HG02840 (cell line): Measurements from ENCODE around the gene GRIN1.
"Not testable (repeated sequence)": the region's sequence is repeated elsewhere in the genome, so short reads cannot be mapped to it uniquely, and the experiment has no call there.

Experiments
- ATAC-seq: cut with Tn5 transposase; IDR thresholded peaks from one replicate; pipeline ENCODE4 v1.9.1; 2021; ENCODE audit warnings: mild to moderate bottlenecking, moderate library complexity, moderate number of reproducible peaks; ENCODE audit not compliant: unreplicated experiment, low FRiP score

GRIN1 gene

DNA sequence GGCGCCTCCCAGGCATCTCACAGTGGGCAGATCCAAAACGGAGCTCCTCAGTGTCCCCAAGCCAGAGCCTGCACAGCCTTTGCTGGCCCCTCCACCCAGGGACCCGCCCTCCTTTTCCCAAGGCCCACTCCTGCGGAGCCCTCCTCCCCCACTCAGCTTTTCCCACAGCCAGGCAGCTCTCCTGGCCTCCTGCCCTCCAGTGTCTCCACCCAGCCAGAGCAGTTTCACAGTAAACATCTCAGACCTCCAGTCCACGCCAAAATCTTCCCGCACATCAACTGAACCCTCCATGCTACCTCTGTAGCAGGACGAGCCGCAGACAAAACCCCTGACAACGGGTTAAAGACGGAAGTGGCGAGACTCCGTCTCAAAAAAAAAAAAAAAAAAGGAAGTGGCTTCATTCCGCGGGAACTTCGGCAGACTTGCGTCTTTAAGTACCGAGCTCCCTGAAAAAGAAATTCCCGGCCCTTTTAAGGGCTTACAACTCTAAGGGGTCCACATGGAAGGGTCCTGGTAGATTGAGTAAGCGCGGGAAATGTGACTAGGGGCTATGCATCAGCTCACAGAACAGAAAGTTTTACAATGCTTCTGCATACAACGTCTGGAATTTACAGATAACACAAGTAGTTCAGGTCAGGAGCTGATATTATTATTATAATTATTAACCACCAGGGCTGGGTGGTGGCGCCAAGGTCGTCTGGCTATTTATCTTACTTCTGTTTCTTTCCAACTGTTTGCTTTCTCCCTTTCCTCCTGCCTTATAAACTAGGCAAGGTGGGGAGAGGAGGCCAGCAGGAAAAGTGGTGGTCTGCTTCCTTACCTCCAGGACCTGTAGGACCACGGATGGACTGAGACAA lies 11.4 kb upstream of the GRIN1 start:
- no peak for ATAC-seq

- ATAC-seq, result no peak
Measured at GRCh38 chr9:137128158-137128861, 10.6 kb upstream of the GRIN1 start.

GRCh38 chr9:137128862-137129455 lies 10.0 kb upstream of the GRIN1 start:
- ATAC-seq, result peak; percentile 10

DNA sequence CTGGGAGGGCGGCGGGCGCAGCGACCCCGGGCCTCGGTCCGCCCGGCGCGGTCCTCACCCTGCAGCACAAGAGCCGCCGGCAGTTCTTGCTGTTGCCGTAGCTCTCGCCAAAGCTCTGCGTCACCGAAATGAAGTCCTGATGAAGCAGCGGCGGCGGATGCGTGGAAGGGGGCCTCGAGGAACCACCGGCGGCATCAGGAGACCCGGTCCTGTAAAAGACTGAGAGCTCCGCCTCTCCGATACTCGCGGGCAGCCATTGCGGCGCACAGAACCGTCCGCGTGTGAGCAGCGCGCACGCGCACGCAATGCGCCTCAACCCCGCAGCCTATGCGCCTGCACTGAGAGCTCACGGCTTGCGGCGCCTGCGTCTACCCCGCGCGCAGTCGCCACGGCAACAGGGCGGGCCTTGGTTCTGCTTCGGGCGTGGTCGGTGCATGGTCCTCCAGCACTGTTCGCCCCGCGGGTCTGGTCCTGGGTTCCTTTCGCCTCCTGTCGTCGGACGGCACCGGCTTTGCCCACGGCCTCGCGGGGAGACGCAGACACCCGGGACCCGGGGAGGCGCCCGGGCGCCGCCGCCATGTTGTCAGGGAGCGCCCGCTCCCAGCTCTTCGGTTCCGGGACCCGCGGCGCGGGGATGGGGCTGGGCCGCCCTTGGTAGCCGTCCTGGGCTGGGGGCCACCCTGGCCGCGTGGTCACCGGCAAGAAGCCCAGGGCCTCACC lies 9.3 kb upstream of the GRIN1 start:
- ATAC-seq, result peak; percentile 65

DNA sequence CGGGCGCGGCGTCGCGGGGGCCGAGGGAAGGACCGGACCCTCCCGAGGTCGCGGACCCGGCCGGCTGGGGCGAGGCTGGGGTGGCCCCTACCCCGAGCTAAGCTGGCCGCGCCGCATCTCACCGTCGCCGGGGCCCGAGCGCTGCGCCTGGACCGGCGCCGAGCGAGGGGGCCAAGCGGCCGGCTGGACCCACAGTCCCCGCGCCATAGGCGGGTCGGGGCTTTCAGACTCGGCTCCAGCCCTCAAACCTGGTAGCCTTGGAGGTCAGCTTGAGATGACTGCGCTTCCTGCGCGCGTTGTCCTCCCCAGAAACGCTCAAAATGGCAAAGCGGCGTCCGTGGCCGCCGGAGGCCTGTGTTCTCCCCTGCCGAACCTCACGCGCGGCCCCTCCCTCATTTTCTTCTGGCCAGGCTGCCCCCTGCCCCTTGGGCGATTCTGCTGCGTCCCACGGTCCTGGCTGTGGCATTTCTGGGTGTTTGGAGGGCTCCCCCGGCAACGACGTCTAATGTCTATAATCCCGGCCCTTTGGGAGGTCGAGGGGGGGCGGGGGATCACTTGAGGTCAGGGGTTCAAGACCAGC lies 8.7 kb upstream of the GRIN1 start:
- ATAC-seq, result no peak

- no peak for ATAC-seq
Measured at GRCh38 chr9:137134191-137134590, 4.8 kb upstream of the GRIN1 start.

DNA sequence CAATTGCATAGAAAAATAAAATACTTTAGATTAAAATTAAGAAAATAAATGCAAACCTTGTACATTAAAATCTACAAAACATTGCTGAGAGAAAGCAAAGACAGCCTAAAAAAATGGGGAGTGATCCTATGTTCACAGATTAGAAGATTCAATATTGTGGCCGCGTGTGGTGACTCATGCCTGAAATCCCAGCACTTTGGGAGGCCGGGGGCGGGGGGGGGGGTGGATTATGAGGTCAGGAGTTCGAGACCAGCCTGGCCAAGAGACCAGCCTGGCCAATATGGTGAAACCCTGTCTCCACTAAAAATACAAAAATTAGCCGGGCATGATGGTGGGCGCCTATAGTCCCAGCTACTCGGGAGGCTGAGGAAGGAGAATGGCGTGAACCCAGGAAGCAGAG lies 3.8 kb upstream of the GRIN1 start:
- not testable (repeated sequence) for ATAC-seq

DNA sequence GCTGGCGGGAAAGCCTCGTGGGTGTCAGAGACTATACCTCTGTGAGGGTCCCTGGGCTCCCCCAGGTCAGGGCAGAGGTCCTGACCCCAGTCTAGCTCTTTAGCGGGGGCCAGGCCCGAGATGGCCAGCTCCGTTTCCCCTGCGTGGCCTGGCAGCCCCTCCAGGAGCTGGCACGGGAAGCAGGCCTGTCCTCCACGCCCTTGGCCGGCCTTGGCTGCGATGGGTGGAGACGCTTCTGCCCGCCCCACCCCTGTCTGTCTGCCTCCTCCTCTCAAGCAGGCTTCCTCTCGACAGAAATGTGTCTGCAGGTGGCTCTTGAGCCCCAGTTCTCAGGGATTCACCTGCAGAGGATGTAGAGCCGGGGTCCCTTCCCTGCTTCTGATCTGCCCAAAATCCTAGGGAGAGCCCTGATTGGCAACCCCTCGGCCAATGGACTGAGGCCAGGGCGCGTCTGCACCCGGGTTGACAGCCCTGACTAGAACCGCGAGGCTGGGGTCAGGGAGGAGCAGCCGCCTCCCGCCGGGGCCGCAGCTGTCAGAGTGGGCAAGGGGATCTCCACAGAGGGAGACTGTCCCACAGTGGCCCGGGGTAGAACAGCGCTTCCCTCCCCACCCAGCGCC lies 2.6 kb upstream of the GRIN1 start:
- ATAC-seq, result no peak

GRCh38 chr9:137136881-137137607 lies 1.9 kb upstream of the GRIN1 start:
- ATAC-seq, result no peak

- no peak for ATAC-seq
Measured at GRCh38 chr9:137138058-137138721, 764 bp upstream of the GRIN1 start.

DNA sequence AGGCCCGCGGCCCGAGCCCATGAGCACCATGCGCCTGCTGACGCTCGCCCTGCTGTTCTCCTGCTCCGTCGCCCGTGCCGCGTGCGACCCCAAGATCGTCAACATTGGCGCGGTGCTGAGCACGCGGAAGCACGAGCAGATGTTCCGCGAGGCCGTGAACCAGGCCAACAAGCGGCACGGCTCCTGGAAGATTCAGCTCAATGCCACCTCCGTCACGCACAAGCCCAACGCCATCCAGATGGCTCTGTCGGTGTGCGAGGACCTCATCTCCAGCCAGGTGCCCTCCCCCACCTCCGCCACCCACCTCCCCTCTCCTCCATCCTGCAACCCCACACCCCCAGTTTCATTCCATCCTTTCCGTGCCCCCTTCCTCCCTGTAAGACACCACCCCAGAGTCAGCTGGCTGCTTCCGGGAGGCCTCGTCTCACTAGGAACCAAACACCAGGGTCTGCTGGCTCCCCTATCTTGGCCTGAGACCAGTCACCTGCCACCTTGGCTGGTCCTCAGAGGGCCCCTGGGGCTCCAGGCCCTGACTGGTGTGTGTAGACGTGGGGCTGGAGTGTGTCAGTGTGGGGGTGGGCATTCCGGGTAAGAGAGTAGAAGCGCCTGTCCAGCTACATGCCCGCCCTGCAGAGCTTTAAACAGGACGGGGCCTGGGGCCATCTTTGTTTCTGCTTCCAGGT lies 655 bp downstream of the GRIN1 start:
- no peak for ATAC-seq

GRCh38 chr9:137140151-137141012 lies 1.4 kb downstream of the GRIN1 start:
- no peak for ATAC-seq

DNA sequence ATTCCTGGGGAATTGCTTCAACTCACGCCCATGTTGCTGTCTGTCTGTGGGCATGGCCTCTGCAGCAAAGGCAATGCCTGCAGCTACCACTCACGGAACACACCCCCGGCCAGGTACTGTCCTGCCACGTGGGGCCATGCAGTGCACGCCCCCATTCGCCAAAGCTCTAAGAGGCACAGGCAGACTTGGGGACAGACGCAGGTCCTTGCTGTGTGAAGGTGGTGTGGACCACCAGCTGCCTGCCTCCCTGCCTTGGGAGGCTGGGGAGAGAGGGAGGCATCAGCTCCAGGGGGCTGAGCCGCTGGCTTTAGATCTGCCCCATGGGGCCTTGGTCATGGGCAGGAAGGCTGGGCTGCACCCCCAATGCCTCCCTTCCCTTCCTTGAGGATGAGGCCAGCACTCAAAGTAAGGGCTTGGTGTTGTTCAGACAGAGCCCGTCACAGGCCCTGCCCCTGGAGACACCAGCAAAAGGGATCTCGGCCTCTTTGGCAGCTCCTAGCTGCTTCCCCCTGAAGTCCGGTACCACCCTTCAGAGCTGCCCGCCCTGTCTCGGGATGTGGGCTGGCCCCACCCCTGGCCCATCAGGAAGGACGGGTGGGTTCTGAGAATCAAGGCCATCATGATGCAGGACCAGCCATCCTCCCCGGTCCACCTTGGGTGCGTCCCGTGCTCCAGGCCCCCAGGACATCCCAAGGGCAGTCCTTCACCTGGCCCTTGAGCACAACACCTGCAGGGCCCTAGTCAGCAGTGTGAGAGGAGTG lies 2.3 kb downstream of the GRIN1 start:
- no peak for ATAC-seq

GRCh38 chr9:137141976-137142936 lies 3.3 kb downstream of the GRIN1 start:
- ATAC-seq, result no peak

DNA sequence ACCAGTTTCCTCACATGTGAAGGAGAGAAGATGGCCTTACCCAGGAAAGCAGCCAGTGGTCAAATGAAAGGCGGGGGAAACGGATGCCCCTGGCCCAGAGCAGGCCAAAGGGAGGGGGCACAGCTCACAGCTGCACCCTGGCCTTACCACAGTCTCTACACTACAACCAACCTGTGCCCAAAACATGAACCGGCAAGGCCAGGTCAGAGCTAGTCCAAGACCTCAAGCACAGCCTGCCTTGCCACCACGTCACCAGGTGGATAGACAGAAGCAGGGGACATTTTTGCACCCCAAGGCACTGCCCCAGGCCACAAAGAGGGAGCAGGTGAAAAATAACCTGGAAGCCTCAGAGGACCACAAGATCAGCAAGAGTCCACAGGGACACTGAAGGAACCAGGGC lies 4.5 kb downstream of the GRIN1 start:
- no peak for ATAC-seq
